GM12865 (cell line): Measurements from ENCODE around the gene SLC35E3.

Experiments
- DNase-seq: peaks from one replicate; pipeline ENCODE4 v3.0.0; 2010; ENCODE audit warnings: low read depth
- H3K4me3 ChIP-seq: 2 replicates; pipeline ENCODE4 v1.5.1; 2011; ENCODE audit warnings: mild to moderate bottlenecking, low read depth, low read length, control low read depth
- TF ChIP-seq, protein P1 (sequence below): IDR thresholded peaks from 2 replicates; pipeline ENCODE4 v1.5.1; 2011; ENCODE audit warnings: low read length, control low read depth, low read depth, inconsistent platforms; ENCODE audit not compliant: insufficient read depth; ENCODE audit errors: missing control alignments

SLC35E3 gene

DNA sequence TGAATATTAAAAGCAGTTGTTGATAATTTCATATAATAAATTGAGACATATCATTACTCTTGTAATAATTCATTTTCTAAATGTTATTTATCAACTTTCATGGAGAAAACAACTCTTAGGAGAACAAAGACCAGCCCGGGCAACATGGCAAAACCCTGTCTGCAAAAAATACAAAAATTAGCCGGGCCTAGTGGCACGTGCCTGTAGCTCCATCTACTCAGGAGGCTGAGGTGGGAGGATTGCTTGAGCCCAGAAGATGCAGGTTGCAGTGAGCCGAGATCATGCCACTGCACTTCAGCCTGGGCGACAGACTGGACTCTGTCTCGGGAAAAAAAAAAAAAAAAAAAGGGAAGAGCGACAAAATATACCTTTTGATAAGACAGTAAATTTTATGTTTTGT lies 21.2 kb downstream of the SLC35E3 start:
- no peak for DNase-seq
- TF ChIP-seq, protein P1, sequence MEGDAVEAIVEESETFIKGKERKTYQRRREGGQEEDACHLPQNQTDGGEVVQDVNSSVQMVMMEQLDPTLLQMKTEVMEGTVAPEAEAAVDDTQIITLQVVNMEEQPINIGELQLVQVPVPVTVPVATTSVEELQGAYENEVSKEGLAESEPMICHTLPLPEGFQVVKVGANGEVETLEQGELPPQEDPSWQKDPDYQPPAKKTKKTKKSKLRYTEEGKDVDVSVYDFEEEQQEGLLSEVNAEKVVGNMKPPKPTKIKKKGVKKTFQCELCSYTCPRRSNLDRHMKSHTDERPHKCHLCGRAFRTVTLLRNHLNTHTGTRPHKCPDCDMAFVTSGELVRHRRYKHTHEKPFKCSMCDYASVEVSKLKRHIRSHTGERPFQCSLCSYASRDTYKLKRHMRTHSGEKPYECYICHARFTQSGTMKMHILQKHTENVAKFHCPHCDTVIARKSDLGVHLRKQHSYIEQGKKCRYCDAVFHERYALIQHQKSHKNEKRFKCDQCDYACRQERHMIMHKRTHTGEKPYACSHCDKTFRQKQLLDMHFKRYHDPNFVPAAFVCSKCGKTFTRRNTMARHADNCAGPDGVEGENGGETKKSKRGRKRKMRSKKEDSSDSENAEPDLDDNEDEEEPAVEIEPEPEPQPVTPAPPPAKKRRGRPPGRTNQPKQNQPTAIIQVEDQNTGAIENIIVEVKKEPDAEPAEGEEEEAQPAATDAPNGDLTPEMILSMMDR: no peak
- H3K4me3 ChIP-seq: no peak overlapping the region

DNA sequence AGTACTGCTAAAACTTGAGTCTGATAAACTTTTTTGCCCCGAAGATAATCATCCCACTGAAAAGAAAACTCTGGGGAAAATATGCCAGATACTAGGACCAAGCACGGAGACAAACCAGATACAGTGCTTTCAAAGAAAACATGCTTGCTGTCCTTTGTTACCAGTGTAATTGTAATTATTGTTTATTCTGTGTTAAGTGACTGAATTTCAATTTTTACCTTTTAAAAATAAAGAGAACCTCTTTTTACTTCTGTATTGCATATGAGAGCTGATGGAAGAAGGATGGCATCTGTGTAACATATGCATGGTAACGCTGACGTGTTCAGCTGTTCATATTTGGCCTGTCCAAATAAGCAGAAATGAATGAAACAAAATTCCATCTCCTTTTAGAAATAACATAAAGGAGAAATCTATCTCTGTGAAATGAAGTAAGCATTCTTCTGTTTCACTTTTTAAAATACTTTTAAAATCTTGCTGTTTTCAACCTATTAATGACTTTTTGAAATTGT lies 22.5 kb downstream of the SLC35E3 start:
- no peak for DNase-seq
- TF ChIP-seq, protein P1: no peak
- H3K4me3 ChIP-seq: no peak overlapping the region

DNA sequence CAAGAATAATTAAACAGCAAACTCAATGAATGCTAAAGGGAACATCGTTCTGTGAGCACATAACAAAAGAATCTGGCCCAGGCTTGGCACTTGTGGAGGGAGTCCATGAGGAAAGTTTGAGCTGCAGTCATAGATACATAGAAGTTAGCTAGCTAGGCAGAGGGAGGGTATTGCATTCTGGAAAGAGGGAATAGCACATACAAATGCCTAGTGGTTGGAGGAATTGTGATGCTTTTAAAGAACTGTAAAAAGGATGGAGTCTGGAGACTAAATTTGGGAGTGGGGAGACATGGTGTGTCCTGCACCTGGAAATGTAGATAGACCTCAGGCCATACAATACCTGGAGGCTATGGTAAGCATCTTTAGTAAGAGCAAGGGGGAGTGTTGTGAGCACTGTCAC lies 24.0 kb downstream of the SLC35E3 start:
- TF ChIP-seq, protein P1: no peak
- no peak overlapping the region for H3K4me3 ChIP-seq
- no peak for DNase-seq

DNA sequence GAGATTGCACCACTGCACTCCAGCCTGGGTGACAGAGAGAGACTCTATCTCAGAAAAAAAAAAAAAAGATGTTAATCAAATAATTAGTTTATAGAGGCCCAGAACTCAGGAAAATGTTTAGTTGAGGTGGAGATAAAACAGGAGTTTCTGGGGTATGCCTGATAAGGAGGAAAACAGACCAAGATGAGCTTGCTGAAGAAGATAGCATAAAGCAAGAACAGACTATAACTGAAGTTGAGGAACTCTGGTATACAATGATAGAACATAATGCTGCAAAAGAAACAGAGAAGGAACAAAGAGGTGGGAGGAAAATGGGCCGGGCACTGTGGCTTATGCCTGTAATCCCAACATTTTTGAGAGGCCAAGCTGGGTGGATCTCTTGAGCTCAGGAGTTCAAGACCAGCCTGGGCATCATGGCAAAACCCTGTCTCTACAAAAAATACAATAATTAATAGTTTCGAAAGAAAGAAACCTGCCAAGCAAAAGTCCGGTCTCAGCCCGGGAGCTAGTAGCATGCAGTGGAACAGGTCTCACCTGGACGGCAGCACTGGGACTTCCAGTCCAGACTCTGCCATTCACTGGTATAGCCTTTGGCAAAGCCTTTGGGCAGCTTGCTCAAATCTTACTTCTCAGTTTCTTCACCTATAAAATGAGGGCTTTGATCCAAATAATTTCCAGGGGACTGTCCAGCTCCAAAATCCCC lies 25.4 kb downstream of the SLC35E3 start:
- DNase-seq: no peak
- no peak overlapping the region for H3K4me3 ChIP-seq
- TF ChIP-seq, protein P1: no peak

DNA sequence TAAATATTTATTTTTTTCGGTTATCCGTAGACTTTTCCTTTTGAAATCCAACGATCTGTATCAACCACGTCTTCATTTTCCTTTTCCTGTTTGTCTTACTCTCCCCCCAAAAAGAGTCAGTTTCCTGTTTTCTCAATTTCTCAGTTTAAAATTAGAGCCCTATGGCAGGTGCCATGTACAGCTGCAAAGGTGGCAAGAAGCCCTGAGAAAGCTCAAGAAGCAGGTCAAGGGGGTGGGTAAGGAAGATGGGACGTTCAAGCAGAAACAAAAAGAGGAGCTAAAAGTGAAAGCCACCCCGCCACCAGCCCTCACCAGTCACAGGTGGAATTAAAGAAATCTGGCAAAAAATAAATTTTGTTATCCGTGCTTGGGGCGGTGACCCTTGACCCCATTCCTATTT lies 26.7 kb downstream of the SLC35E3 start:
- no peak overlapping the region for H3K4me3 ChIP-seq

DNA sequence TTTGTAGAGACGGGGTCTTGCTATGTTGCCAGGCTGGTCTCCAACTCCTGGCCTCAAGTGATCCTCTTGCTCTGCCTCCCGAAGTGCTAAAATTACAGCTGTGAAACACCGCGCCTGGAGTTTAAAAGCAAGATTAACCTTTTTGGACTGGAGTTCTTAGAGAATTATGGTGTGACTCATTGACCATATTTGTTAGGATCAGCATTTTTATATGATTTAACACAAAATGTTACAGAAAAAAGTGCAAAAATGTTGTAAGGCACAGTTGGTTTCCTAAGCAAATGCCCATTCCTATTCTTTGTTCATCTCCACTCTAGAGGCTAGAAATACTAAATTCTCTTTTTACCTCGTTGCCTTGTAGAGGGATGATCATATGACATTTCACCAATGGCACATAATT lies 27.6 kb downstream of the SLC35E3 start:
- H3K4me3 ChIP-seq: no peak overlapping the region
- no peak for DNase-seq
- TF ChIP-seq, protein P1: no peak

More for the DNA sequence above, 26.7 kb downstream of the SLC35E3 start:
- DNase-seq: peak; percentile 56
- TF ChIP-seq, protein P1: no peak
